Lower leg skin (tissue), 3 donors: ENCODE measurements around the gene PACRG.

Source experiments
- CTCF ChIP-seq, 3 donors: fragments of 450-650 bp; IDR thresholded peaks; one replicate each; pipeline ENCODE4 v1.5.1; 2016; ENCODE audit warnings: antibody characterized with exemption in 3 of 3, mild to moderate bottlenecking in 3 of 3, moderate library complexity in 2 of 3
- POLR2A ChIP-seq, 2 donors: fragments of 450-650 bp; IDR thresholded peaks; one replicate each; pipeline ENCODE4 v1.6.1; 2016 to 2017; ENCODE audit warnings: antibody characterized with exemption in 2 of 2, mild to moderate bottlenecking in 1 of 2, moderate library complexity in 1 of 2

- TF ChIP-seq POLR2A (IDR thresholded peaks at IDR 0.05) = no peak
- no peak for TF ChIP-seq CTCF (IDR thresholded peaks at IDR 0.05)
These were observed 42.8 kb upstream of the PACRG start for GRCh38 chr6:162684961-162685360.
